Body of pancreas (tissue), 4 donors: ENCODE data around the gene USP31.

ENCODE experiments used
- POLR2A ChIP-seq, 3 donors: fragments of 450-650 bp; IDR thresholded peaks; one replicate each; pipeline ENCODE4 v1.6.1; 2016; ENCODE audit warnings: antibody characterized with exemption in 3 of 3, mild to moderate bottlenecking in 2 of 3
- TF ChIP-seq, protein P1 (sequence below), 7 experiments: fragments of 450-650 bp in 4 of 7; fragments of 200-600 bp in 3 of 7; sonication (generic) in 3 of 7; IDR thresholded peaks; one replicate each; pipeline ENCODE4 v1.5.1; 2016 to 2019; ENCODE audit warnings: antibody characterized with exemption in 7 of 7

DNA sequence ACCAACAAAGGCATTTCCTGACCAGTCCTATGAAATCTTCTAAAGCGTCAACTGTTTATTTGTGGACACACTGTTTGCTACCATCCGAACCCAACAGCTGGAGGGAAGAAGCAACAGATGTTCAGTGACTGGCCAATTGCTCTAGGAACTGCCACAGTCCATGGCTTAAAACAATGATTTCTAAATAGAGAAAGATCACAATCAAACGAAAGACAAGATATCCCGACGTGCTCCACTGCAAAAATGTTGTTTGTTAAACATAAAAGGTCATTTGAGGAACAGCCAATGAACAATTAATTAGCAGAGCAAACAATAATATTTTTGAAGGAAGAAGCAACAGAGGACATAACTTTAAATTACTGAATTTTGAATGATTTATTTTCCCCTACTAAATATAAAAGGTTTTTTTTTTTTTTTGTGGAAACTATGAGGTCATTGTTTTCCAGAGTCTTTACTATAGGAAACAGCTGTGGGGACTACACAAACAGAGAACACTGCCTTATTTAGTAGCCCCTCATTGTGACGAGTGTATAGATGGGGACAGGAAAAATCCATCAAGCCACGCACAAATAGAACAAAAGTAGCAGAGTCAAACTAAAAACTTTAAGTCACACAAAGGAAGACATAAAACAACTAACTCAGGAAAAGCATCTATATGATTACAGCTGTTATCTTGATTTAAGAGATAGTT lies 17.2 kb downstream of the USP31 start:
- TF ChIP-seq, protein P1, sequence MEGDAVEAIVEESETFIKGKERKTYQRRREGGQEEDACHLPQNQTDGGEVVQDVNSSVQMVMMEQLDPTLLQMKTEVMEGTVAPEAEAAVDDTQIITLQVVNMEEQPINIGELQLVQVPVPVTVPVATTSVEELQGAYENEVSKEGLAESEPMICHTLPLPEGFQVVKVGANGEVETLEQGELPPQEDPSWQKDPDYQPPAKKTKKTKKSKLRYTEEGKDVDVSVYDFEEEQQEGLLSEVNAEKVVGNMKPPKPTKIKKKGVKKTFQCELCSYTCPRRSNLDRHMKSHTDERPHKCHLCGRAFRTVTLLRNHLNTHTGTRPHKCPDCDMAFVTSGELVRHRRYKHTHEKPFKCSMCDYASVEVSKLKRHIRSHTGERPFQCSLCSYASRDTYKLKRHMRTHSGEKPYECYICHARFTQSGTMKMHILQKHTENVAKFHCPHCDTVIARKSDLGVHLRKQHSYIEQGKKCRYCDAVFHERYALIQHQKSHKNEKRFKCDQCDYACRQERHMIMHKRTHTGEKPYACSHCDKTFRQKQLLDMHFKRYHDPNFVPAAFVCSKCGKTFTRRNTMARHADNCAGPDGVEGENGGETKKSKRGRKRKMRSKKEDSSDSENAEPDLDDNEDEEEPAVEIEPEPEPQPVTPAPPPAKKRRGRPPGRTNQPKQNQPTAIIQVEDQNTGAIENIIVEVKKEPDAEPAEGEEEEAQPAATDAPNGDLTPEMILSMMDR (IDR thresholded peaks at IDR 0.05) = no peak
- TF ChIP-seq POLR2A (IDR thresholded peaks at IDR 0.05) = no peak
